ENCODE data around the gene KRT4.
"Not testable (repeated sequence)": the region's sequence is repeated elsewhere in the genome, so short reads cannot be mapped to it uniquely, and the experiment has no call there.

KRT4 gene

GRCh38 chr12:52776913-52777395 lies 37.0 kb downstream of the KRT4 start, which contains the start of gene KRT76:
Gene KRT76, minus strand, starts transcription at chr12:52777345. Its CDS starts 54 bp downstream, at chr12:52777291.
- in situ Hi-C loops (cut with MboI; ENCODE audit: low sequenced_read_pairs) = no loop called here

- in situ Hi-C loops (cut with MboI; ENCODE audit: low sequenced_read_pairs) = no loop called here
Observed at GRCh38 chr12:52776435-52776834, 37.5 kb downstream of the KRT4 start.

- in situ Hi-C loops (cut with MboI; ENCODE audit: low sequenced_read_pairs) = no loop called here
Observed at GRCh38 chr12:52774629-52775250, 39.2 kb downstream of the KRT4 start.

- in situ Hi-C loops (cut with MboI; ENCODE audit: low sequenced_read_pairs) = no loop called here
Observed at GRCh38 chr12:52772772-52773171, 41.1 kb downstream of the KRT4 start.

GRCh38 chr12:52772188-52772587 lies 41.7 kb downstream of the KRT4 start:
- in situ Hi-C loops (cut with MboI; ENCODE audit: low sequenced_read_pairs) = no loop called here

GRCh38 chr12:52771505-52771904 lies 42.4 kb downstream of the KRT4 start:
- in situ Hi-C loops (cut with MboI; ENCODE audit: low sequenced_read_pairs) = no loop called here

GRCh38 chr12:52771088-52771487 lies 42.8 kb downstream of the KRT4 start:
- in situ Hi-C loops (cut with MboI; ENCODE audit: low sequenced_read_pairs) = no loop called here

- in situ Hi-C loops (cut with MboI; ENCODE audit: low sequenced_read_pairs) = no loop called here
Observed at GRCh38 chr12:52769946-52770345, 44.0 kb downstream of the KRT4 start.

- in situ Hi-C loops (cut with MboI; ENCODE audit: low sequenced_read_pairs) = no loop called here
Observed at GRCh38 chr12:52769354-52769753, 44.6 kb downstream of the KRT4 start.

GRCh38 chr12:52768479-52769200 lies 45.3 kb downstream of the KRT4 start:
- in situ Hi-C loops (cut with MboI; ENCODE audit: low sequenced_read_pairs) = no loop called here

GRCh38 chr12:52767427-52767826 lies 46.5 kb downstream of the KRT4 start:
- in situ Hi-C loops (cut with MboI; ENCODE audit: low sequenced_read_pairs) = no loop called here

GRCh38 chr12:52767020-52767379 lies 46.9 kb downstream of the KRT4 start:
- in situ Hi-C loops (cut with MboI; ENCODE audit: low sequenced_read_pairs) = no loop called here

GRCh38 chr12:52766351-52767019 lies 47.4 kb downstream of the KRT4 start:
- in situ Hi-C loops (cut with MboI; ENCODE audit: low sequenced_read_pairs) = no loop called here

- in situ Hi-C loops (cut with MboI; ENCODE audit: low sequenced_read_pairs) = no loop called here
Observed at GRCh38 chr12:52765702-52766101, 48.2 kb downstream of the KRT4 start.

- in situ Hi-C loops (cut with MboI; ENCODE audit: low sequenced_read_pairs) = no loop called here
Observed at GRCh38 chr12:52763991-52764390, 49.9 kb downstream of the KRT4 start.

GRCh38 chr12:52763036-52763659 lies 50.8 kb downstream of the KRT4 start:
- in situ Hi-C loops (cut with MboI; ENCODE audit: low sequenced_read_pairs) = no loop called here

- in situ Hi-C loops (cut with MboI; ENCODE audit: low sequenced_read_pairs) = no loop called here
Observed at GRCh38 chr12:52761802-52762201, 52.1 kb downstream of the KRT4 start.

GRCh38 chr12:52761218-52761617 lies 52.7 kb downstream of the KRT4 start:
- in situ Hi-C loops (cut with MboI; ENCODE audit: low sequenced_read_pairs) = not testable (repeated sequence)

- in situ Hi-C loops (cut with MboI; ENCODE audit: low sequenced_read_pairs) = no loop called here
Observed at GRCh38 chr12:52760623-52761022, 53.3 kb downstream of the KRT4 start.

- in situ Hi-C loops (cut with MboI; ENCODE audit: low sequenced_read_pairs) = no loop called here
Observed at GRCh38 chr12:52759695-52760094, 54.2 kb downstream of the KRT4 start.

GRCh38 chr12:52759218-52759617 lies 54.7 kb downstream of the KRT4 start:
- in situ Hi-C loops (cut with MboI; ENCODE audit: low sequenced_read_pairs) = no loop called here
